HepG2 (cell line): ENCODE results near the gene SMOC1. TPM values are rescaled to one million over a fixed set of nuclear protein-coding genes. Genes with fewer than 3 reads are reported as not detected.
A peak's percentile ranks its signal among the peaks of the same experiment; 100 is the strongest.

ENCODE experiments used
- BORCS8-MEF2B ChIP-seq: sonication (generic); formaldehyde crosslinking; IDR thresholded peaks from 2 replicates; pipeline ENCODE4 v1.8.0; 2022; ENCODE audit warnings: mild to moderate bottlenecking, missing genetic modification reagents
- ELF3 ChIP-seq: IDR thresholded peaks from 2 replicates; pipeline ENCODE4 v1.6.1; 2016; ENCODE audit warnings: missing genetic modification reagents, missing compliant biosample characterization
- FIP1L1 ChIP-seq: fragments of 200-400 bp; formaldehyde crosslinking; IDR thresholded peaks from 2 replicates; pipeline ENCODE4 v1.6.1; 2018; ENCODE audit warnings: low read depth, mild to moderate bottlenecking, low read length, moderate library complexity, borderline replicate concordance; ENCODE audit not compliant: insufficient read depth
- FOXP4 ChIP-seq: sonication (generic); formaldehyde crosslinking; IDR thresholded peaks from 2 replicates; pipeline ENCODE4 v1.4.0; 2020; ENCODE audit warnings: missing genetic modification reagents
- GTF3A ChIP-seq: sonication (generic); formaldehyde crosslinking; conservative IDR thresholded peaks from 2 replicates; pipeline ENCODE4 v1.4.0; 2020; ENCODE audit warnings: mild to moderate bottlenecking, missing genetic modification reagents
- HMGA1 ChIP-seq: sonication (generic); formaldehyde crosslinking; conservative IDR thresholded peaks from 2 replicates; pipeline ENCODE4 v1.4.0; 2020; ENCODE audit warnings: missing genetic modification reagents
- KLF9 ChIP-seq: IDR thresholded peaks from 2 replicates; pipeline ENCODE4 v1.6.1; 2016; ENCODE audit warnings: low read depth
- RELA ChIP-seq: sonication (generic); formaldehyde crosslinking; IDR thresholded peaks from 2 replicates; pipeline ENCODE4 v1.4.0; 2020; ENCODE audit warnings: missing genetic modification reagents
- RORA ChIP-seq: sonication (generic); formaldehyde crosslinking; IDR thresholded peaks from 2 replicates; pipeline ENCODE4 v1.5.0; 2020; ENCODE audit warnings: mild to moderate bottlenecking, missing genetic modification reagents, moderate library complexity
- SPEN ChIP-seq: sonication (generic); formaldehyde crosslinking; IDR thresholded peaks from 2 replicates; pipeline ENCODE4 v1.5.1; 2020; ENCODE audit warnings: low read depth, mild to moderate bottlenecking, missing genetic modification reagents
- TAF1 ChIP-seq: sonication (generic); formaldehyde crosslinking; IDR thresholded peaks from 2 replicates; pipeline ENCODE4 v1.4.0; 2020; ENCODE audit warnings: missing genetic modification reagents
- TGIF2 ChIP-seq: IDR thresholded peaks from 2 replicates; pipeline ENCODE4 v1.6.1; 2016; ENCODE audit warnings: control low read depth, missing compliant biosample characterization
- THYN1 ChIP-seq: sonication (generic); formaldehyde crosslinking; IDR thresholded peaks from 2 replicates; pipeline ENCODE4 v1.8.1; 2023; ENCODE audit warnings: low read depth, mild to moderate bottlenecking, moderate library complexity, missing genetic modification reagents, borderline replicate concordance
- WIZ ChIP-seq: sonication (generic); formaldehyde crosslinking; IDR thresholded peaks from 2 replicates; pipeline ENCODE4 v1.5.1; 2020; ENCODE audit warnings: mild to moderate bottlenecking, missing genetic modification reagents
- ZHX1 ChIP-seq: sonication (generic); formaldehyde crosslinking; IDR thresholded peaks from 2 replicates; pipeline ENCODE4 v1.8.1; 2022; ENCODE audit warnings: low read depth, mild to moderate bottlenecking, missing genetic modification reagents
- ZNF614 ChIP-seq: IDR thresholded peaks from 2 replicates; pipeline ENCODE4 v1.6.1; 2018; ENCODE audit warnings: missing biosample characterization, missing genetic modification reagents, inconsistent platforms, borderline replicate concordance
- ZNF749 ChIP-seq: sonication (generic); formaldehyde crosslinking; IDR thresholded peaks from 2 replicates; pipeline ENCODE4 v1.8.0; 2022; ENCODE audit warnings: mild to moderate bottlenecking, missing genetic modification reagents, moderate library complexity, borderline replicate concordance
- ZNF883 ChIP-seq: sonication (generic); formaldehyde crosslinking; IDR thresholded peaks from 2 replicates; pipeline ENCODE4 v1.5.1; 2020; ENCODE audit warnings: mild to moderate bottlenecking, missing genetic modification reagents; ENCODE audit errors: not compliant biosample characterization
- ZSCAN22 ChIP-seq: sonication (generic); formaldehyde crosslinking; IDR thresholded peaks from 2 replicates; pipeline ENCODE4 v1.4.0; 2020; ENCODE audit warnings: mild to moderate bottlenecking, missing genetic modification reagents
- ZUFSP ChIP-seq: sonication (generic); formaldehyde crosslinking; IDR thresholded peaks from 2 replicates; pipeline ENCODE4 v1.9.0; 2021; ENCODE audit warnings: missing genetic modification reagents, mild to moderate bottlenecking, borderline replicate concordance
- polyA plus RNA-seq, 8 experiments: library from polyadenylated mRNA; depleted of rRNA in 3 of 8; stranded (reverse) in 7 of 8; unstranded in 1 of 8; fragments of >200 nt; fragmentation: Illumina TruSeq in 4 of 8; extraction: Trizol in 4 of 8; gene quantifications; 2 replicates each; pipeline versions ENCODE4 v1.2.1 to v1.2.3, GENCODE V29; 2011 to 2016; ENCODE audit warnings: low read depth in 4 of 8, missing spikeins in 1 of 8, mixed read lengths in 1 of 8; ENCODE audit not compliant: insufficient read depth in 1 of 8
- total RNA-seq, 5 experiments: library from RNA; depleted of rRNA; stranded (reverse); fragments of >200 nt; fragmentation: Illumina TruSeq; extraction: Trizol; gene quantifications; 2 replicates each; pipeline ENCODE4 v1.2.3, GENCODE V29; 2016; ENCODE audit warnings: low read depth in 1 of 5
- TF ChIP-seq, protein P1 (sequence below): sonication (generic); formaldehyde crosslinking; IDR thresholded peaks from 2 replicates; pipeline ENCODE4 v1.5.0; 2020; ENCODE audit warnings: missing genetic modification reagents
- TF ChIP-seq, protein P2 (sequence below): sonication (generic); formaldehyde crosslinking; IDR thresholded peaks from 2 replicates; pipeline ENCODE4 v1.8.0; 2022; ENCODE audit warnings: missing genetic modification reagents, low read depth, mild to moderate bottlenecking, borderline replicate concordance

The SMOC1 gene
- total and polyA plus RNA-seq, 2 of the 13 experiments (the other 11 are each of a cell fraction or from before 2014, with no cell fraction given): 17.8 to 35.6 TPM

GRCh38 chr14:69848156-69848555, 31.1 kb upstream of the SMOC1 start (continued):
- TF ChIP-seq GTF3A (CRISPR knock-in tag): no peak
- no peak for TF ChIP-seq ZUFSP (CRISPR knock-in tag)
- no peak for TF ChIP-seq THYN1 (CRISPR knock-in tag)
- no peak for TF ChIP-seq KLF9 (CRISPR knock-in tag)
- TF ChIP-seq, protein P1, sequence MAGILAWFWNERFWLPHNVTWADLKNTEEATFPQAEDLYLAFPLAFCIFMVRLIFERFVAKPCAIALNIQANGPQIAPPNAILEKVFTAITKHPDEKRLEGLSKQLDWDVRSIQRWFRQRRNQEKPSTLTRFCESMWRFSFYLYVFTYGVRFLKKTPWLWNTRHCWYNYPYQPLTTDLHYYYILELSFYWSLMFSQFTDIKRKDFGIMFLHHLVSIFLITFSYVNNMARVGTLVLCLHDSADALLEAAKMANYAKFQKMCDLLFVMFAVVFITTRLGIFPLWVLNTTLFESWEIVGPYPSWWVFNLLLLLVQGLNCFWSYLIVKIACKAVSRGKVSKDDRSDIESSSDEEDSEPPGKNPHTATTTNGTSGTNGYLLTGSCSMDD (CRISPR knock-in tag): no peak
- TF ChIP-seq SPEN (CRISPR knock-in tag): peak; percentile 43; the same call in 1 of the 2 replicates
- TF ChIP-seq WIZ (CRISPR knock-in tag): no peak
- TF ChIP-seq FOXP4 (CRISPR knock-in tag): 0 out of 2 replicates have a peak, but pooled peaks have one; percentile 25
- TF ChIP-seq TAF1 (CRISPR knock-in tag): no peak
- TF ChIP-seq ZHX1 (CRISPR knock-in tag): 0 out of 2 replicates have a peak, but pooled peaks have one; percentile 49
- TF ChIP-seq FIP1L1: no peak
- no peak for TF ChIP-seq ZNF749 (CRISPR knock-in tag)
- TF ChIP-seq ELF3 (CRISPR knock-in tag): no peak
- no peak for TF ChIP-seq ZSCAN22 (CRISPR knock-in tag)
- no peak for TF ChIP-seq ZNF883 (CRISPR knock-in tag)
- TF ChIP-seq, protein P2, sequence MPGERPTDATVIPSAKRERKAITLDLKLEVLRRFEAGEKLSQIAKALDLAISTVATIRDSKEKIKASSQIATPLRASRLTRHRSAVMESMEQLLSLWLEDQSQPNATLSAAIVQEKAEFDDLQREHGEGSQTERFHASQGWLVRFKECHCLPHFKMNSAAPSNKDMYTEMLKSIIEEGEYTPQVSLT (CRISPR knock-in tag): no peak
- TF ChIP-seq RORA (CRISPR knock-in tag): no peak
- no peak for TF ChIP-seq RELA (CRISPR knock-in tag)
- TF ChIP-seq ZNF614 (CRISPR knock-in tag): no peak
- no peak for TF ChIP-seq HMGA1 (CRISPR knock-in tag)
- TF ChIP-seq TGIF2: no peak
- no peak for TF ChIP-seq BORCS8-MEF2B
